HEK293T (cell line): ENCODE measurements around the gene CXCL17.

Experiments
- CTCF ChIA-PET: fragments of 350-600 bp; formaldehyde crosslinking; extraction: SDS; loops from one replicate; lab custom pipeline; 2021; ENCODE audit warnings: antibody characterized with exemption, inconsistent platforms; lab: Yijun Ruan, JAX
- POLR2A ChIA-PET: fragments of 350-600 bp; formaldehyde crosslinking; extraction: SDS; loops from one replicate; lab custom pipeline; 2020; ENCODE audit warnings: antibody characterized with exemption, inconsistent platforms; lab: Yijun Ruan, JAX
- DNase-seq: peaks from one replicate; pipeline ENCODE4 v3.0.0; 2012; ENCODE audit warnings: mixed read lengths; ENCODE audit errors: extremely low spot score
- ARNT ChIP-seq: fragments of 450-650 bp; IDR thresholded peaks from 2 replicates; pipeline ENCODE4 v1.6.1; 2017; ENCODE audit warnings: mild to moderate bottlenecking
- BHLHE40 ChIP-seq: fragments of 450-650 bp; IDR thresholded peaks from 2 replicates; pipeline ENCODE4 v1.6.1; 2016; ENCODE audit warnings: mild to moderate bottlenecking, moderate library complexity, borderline replicate concordance
- CTBP1 ChIP-seq: fragments of 450-650 bp; IDR thresholded peaks from 2 replicates; pipeline ENCODE4 v1.6.1; 2016; ENCODE audit warnings: borderline replicate concordance
- ELF4 ChIP-seq: fragments of 450-650 bp; IDR thresholded peaks from 2 replicates; pipeline ENCODE4 v1.6.1; 2017; ENCODE audit warnings: antibody characterized with exemption
- FOXA1 ChIP-seq: fragments of 450-650 bp; IDR thresholded peaks from 2 replicates; pipeline ENCODE4 v1.6.1; 2016; ENCODE audit warnings: mild to moderate bottlenecking
- FOXK2 ChIP-seq: fragments of 450-650 bp; IDR thresholded peaks from 2 replicates; pipeline ENCODE4 v1.6.1; 2016; ENCODE audit warnings: mild to moderate bottlenecking
- FOXM1 ChIP-seq: fragments of 450-650 bp; IDR thresholded peaks from 2 replicates; pipeline ENCODE4 v1.6.1; 2017; ENCODE audit warnings: mild to moderate bottlenecking, borderline replicate concordance
- HDGF ChIP-seq: fragments of 450-650 bp; IDR thresholded peaks from 2 replicates; pipeline ENCODE4 v1.6.1; 2017; ENCODE audit warnings: antibody characterized with exemption, borderline replicate concordance
- L3MBTL2 ChIP-seq: fragments of 450-650 bp; conservative IDR thresholded peaks from 2 replicates; pipeline ENCODE4 v1.6.1; 2016; ENCODE audit warnings: mild to moderate bottlenecking
- LEF1 ChIP-seq: fragments of 450-650 bp; IDR thresholded peaks from 2 replicates; pipeline ENCODE4 v1.6.1; 2017; ENCODE audit warnings: mild to moderate bottlenecking, borderline replicate concordance
- NFRKB ChIP-seq: fragments of 450-650 bp; IDR thresholded peaks from 2 replicates; pipeline ENCODE4 v1.6.1; 2016; ENCODE audit warnings: mild to moderate bottlenecking, moderate library complexity
- SP1 ChIP-seq: fragments of 450-650 bp; IDR thresholded peaks from 2 replicates; pipeline ENCODE4 v1.6.1; 2017
- SUZ12 ChIP-seq: fragments of 450-650 bp; IDR thresholded peaks from 2 replicates; pipeline ENCODE4 v1.6.1; 2016; ENCODE audit warnings: mild to moderate bottlenecking
- TARDBP ChIP-seq: fragments of 450-650 bp; IDR thresholded peaks from 2 replicates; pipeline ENCODE4 v1.6.1; 2016
- ZNF384 ChIP-seq: fragments of 450-650 bp; IDR thresholded peaks from 2 replicates; pipeline ENCODE4 v1.6.1; 2016
- TF ChIP-seq, protein P1 (sequence below): fragments of 450-650 bp; IDR thresholded peaks from 2 replicates; pipeline ENCODE4 v1.6.1; 2016

The CXCL17 gene

DNA sequence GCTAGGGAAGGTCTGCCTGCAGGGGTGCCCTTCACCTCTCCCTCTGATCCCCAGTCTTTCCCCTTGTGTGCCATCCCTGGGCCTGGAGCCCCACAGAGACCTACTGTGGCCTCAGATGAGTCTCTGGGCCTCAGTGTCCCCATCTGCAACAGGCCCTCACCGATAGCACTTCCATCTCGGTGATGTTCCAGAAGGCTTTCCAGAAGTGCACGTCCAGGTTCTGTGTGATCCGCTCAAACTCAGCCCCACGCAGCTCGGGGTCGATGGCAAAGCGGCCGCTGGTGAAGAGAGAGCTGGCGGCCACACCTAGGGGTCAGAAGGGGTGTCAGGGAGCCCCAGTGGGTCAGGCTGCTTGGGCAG lies 35.0 kb downstream of the CXCL17 start:
- CTCF ChIA-PET, result interaction anchor here (0.6 kb wide), 1 partner anchor 32 kb away, joined by 3 read pairs; no protein-coding TSS in a partner anchor
- TF ChIP-seq ELF4 (no peak), L3MBTL2 (no peak), SUZ12 (no peak), LEF1 (no peak), BHLHE40 (no peak), TARDBP (no peak), SP1 (no peak), FOXA1 (no peak), NFRKB (no peak), CTBP1 (no peak)
- DNase-seq, result no peak
- POLR2A ChIA-PET, result interaction anchor here (3.0 kb wide), 1 partner anchor 11 kb away, joined by 24 read pairs; no protein-coding TSS in a partner anchor

DNA sequence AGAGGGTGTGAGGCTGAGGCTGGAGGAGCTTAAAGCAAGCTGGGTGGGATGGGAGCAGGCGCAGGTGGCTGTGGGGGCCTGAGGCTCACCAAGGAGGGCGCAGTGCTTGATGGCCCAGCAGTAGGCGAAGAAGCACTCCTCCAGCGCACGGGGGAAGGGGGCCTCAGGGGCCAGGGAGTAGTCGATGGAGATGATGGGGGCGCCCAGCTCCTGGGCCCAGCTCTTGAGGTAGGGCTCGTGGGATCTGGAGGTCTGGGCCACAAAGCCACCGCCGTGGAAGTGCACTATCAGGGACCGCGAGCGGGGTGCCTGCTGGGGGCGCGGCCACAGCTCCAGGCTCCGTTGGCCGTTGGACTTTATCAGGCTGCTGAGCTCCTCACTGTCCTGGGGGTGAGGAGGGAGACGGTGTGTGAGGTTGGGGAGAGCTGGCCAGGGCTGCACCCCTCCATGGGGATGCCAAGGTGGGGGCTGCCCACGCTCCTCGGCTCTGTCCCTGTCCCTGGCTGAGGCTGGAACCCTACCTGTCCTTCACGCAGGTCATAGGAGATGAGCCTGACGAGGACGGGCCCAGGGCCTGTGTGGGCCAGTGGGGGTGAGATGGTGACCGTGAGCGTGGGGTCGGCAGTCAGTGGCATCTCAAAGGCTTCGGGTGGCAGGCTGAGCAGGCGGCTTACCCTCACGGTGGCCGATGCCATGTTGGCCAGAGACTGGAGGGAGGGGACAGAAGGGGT lies 35.5 kb downstream of the CXCL17 start:
- POLR2A ChIA-PET, result interaction anchor here (0.8 to 3.0 kb wide), 3 partner anchors 10 to 16 kb away, joined by 3 to 24 read pairs (median 5); no protein-coding TSS in a partner anchor
- CTCF ChIA-PET, result interaction anchor here (0.6 to 0.8 kb wide), 3 partner anchors 16 to 33 kb away, joined by 3 to 4 read pairs (median 3); no protein-coding TSS in a partner anchor
- TF ChIP-seq ELF4 (no peak), L3MBTL2 (no peak), NFRKB (no peak), CTBP1 (no peak), FOXK2 (no peak), FOXA1 (no peak), LEF1 (no peak), SP1 (no peak), ARNT (no peak), SUZ12 (no peak), FOXM1 (no peak), TARDBP (no peak), HDGF (no peak)
- TF ChIP-seq, protein P1, sequence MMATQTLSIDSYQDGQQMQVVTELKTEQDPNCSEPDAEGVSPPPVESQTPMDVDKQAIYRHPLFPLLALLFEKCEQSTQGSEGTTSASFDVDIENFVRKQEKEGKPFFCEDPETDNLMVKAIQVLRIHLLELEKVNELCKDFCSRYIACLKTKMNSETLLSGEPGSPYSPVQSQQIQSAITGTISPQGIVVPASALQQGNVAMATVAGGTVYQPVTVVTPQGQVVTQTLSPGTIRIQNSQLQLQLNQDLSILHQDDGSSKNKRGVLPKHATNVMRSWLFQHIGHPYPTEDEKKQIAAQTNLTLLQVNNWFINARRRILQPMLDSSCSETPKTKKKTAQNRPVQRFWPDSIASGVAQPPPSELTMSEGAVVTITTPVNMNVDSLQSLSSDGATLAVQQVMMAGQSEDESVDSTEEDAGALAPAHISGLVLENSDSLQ, result no peak

DNA sequence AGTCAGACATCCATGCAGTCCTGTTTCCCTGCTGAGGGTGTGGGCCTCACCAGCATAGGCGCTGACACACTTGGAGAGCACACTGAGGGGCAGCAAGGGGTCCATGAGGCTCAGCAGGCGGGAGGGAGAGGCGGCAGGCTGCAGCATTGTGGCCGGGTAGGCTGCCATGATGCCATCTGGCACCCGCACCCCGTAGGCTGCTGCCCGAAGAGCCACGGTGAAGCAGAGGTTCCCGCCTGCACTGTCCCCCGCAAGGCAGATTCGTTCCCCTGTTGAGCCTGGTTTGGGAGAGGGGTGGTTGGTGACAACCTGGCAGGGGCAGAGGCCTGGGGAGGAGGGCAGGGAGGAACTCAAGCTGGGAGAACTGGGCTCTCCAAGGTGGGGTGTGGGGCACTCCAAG lies 36.6 kb downstream of the CXCL17 start:
- ChIA-PET CTCF (no interaction called here), POLR2A (interaction anchor here (1.2 to 3.0 kb wide), 2 partner anchors 9 to 14 kb away, joined by 5 to 24 read pairs; no protein-coding TSS in a partner anchor)
- TF ChIP-seq ELF4, result no peak
- TF ChIP-seq FOXM1, result no peak
- TF ChIP-seq L3MBTL2, result no peak
- no peak for TF ChIP-seq CTBP1
- no peak for TF ChIP-seq ZNF384
- TF ChIP-seq TARDBP, result no peak
- no peak for TF ChIP-seq BHLHE40
- TF ChIP-seq HDGF, result no peak
- TF ChIP-seq ARNT, result no peak
- TF ChIP-seq FOXK2, result no peak
- TF ChIP-seq LEF1, result no peak
- no peak for TF ChIP-seq NFRKB
- TF ChIP-seq FOXA1, result no peak
- TF ChIP-seq SUZ12, result no peak
- no peak for TF ChIP-seq SP1
- TF ChIP-seq, protein P1, result no peak

More for the DNA sequence above, 35.5 kb downstream of the CXCL17 start:
- no peak for DNase-seq

DNA sequence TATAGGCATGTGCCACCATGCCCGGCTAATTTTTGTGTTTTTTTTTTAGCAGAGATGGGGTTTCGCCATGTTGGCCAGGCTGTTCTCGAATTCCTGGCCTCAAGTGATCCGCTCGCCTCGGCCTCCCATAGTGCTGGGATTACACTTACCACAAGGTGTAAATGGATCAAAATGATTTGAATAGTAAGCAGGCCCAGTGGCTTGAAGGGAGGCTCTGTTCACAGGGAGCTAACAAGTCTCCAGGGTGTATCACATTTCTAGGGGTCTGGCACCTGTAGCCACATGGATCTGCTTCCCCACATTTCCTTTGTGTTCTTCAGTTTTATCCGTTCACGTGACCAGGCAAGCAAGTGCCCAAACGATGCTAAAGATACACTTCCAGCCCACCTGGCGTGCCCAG lies 39.2 kb downstream of the CXCL17 start:
- TF ChIP-seq ZNF384 (no peak), TARDBP (no peak), L3MBTL2 (no peak)
- ChIA-PET POLR2A (no interaction called here), CTCF (no interaction called here)

More for the DNA sequence above, 36.6 kb downstream of the CXCL17 start:
- no peak for DNase-seq

DNA sequence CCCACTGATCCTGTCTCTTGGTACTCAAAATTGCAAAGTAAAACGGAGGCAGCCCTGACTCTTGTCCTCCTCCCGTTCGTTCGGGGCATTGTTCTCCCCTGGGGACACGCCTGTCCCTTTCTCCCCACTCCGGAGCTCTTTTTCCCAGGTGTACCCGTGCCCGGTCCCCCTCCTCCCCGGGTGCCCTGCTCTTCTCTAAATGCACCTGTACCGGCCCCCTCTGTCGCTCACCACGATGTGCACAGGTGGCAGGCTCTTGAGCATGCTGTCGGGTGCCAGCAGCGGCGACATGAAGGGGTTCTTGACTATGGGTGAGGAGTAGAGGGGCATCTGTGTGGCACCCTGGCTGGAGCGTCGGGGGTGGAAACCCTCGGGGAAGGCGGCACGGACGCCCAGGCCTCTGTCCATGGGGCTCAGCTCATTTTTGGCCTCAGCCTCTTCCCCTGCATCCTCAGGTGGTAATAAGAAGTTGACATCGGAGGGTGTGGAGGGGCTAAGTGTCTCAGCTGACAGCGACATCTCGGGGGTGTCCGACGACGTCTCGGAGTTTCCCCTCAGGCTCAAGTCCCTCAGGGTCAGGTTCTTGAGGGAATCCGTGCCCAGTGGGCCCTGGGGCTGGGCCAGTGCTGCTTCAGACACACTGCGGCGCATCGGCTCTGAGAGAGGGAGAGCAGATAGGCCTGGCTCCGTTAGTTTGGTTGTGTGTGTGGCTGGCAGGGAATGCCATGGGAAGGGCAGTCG lies 40.2 kb downstream of the CXCL17 start:
- TF ChIP-seq TARDBP (no peak), SUZ12 (no peak), FOXM1 (no peak)
- no peak for DNase-seq
- ChIA-PET POLR2A (no interaction called here), CTCF (no interaction called here)

More for the DNA sequence above, 39.2 kb downstream of the CXCL17 start:
- no peak for DNase-seq
